ENCODE measurements around the gene MAN1B1. TPM values are rescaled to one million over a fixed set of nuclear protein-coding genes. Genes with fewer than 3 reads are reported as not detected.

MAN1B1 gene
- total and polyA plus RNA-seq, 2 donors (not counting 3 experiments of a cell fraction or from before 2014, with no cell fraction given), result 75.3 to 83.3 TPM

DNA sequence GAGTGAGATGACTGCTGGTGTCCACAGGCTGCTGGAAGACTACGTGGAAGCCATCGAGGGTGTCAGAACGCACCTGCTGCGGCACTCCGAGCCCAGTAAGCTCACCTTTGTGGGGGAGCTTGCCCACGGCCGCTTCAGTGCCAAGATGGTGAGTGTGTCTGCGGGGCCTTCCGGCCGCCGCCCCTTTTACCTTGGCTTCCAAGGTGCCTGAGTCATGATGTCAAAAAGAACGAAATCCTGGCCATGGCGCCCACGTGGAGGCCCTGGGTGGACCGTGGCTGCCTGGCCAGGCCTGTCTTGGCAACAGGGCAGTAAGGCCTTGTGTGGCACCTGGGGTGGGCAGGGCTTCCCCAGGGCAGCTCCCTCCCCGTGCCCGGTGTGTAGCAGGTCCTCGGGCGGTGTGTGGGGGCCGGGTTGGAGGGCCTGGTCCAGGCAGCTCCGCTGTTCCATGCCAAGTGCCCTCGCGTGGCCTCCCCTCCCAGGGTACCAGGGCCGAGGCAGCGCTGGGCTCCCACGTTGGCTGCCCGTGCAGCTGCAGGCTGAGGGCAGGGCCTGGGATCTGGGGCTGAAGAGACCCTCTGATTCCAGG, 20.0 kb downstream of the MAN1B1 start:
- dilution Hi-C loops (cut with MboI; ENCODE audit: extremely low pct_ligation_motif_present, low sequenced_read_pairs), result no loop called here

DNA sequence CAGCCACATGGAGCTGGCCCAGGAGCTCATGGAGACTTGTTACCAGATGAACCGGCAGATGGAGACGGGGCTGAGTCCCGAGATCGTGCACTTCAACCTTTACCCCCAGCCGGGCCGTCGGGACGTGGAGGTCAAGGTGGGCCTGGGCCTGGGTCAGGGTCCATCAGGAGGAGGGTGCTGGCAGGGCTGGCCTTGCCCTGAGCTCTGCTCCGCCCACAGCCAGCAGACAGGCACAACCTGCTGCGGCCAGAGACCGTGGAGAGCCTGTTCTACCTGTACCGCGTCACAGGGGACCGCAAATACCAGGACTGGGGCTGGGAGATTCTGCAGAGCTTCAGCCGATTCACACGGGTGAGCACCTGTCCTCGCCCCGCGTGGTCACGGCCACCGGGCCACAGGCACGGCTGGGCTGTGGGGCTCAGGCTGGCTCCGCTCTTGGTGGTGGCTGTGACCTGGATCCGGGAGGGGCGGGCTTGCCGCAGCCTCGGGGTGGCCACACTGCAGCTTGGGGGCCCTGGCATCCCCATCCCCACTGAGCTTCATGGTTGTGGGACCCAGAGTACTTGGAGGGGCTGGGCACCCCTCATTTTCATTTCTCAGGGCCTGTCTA, 20.6 kb downstream of the MAN1B1 start:
- Histone ChIP-seq H4K20me1 (replicated peaks; ENCODE audit: control insufficient read depth, extremely low read depth, insufficient read depth, low read length) (no peaks in the 10 kb centered on the region), H3K9me3 (replicated peaks; ENCODE audit: control insufficient read depth, insufficient read depth, low read length) (no peaks in the 10 kb centered on the region), H3K27ac (ENCODE audit: insufficient read depth, low read depth, low read length) (no peak overlapping the region), H3K9me1 (replicated peaks; ENCODE audit: control insufficient read depth, extremely low read depth, insufficient read depth, low read length) (no peaks in the 10 kb centered on the region), H2AFZ (ENCODE audit: low read depth, low read length) (no peak overlapping the region), H3K36me3 (ENCODE audit: control insufficient read depth in 2 of 2, extremely low read depth in 1 of 2, insufficient read depth in 2 of 2, low read length in 2 of 2) (peaks cover 0 to 56% of the 10 kb centered on the region in 2 experiments), H3K27me3 (ENCODE audit: control insufficient read depth in 2 of 2, insufficient read depth in 2 of 2, low read length in 2 of 2) (no peaks in the 10 kb centered on the region), H3K9ac (replicated peaks; ENCODE audit: extremely low read depth, insufficient read depth, low read length) (no peak overlapping the region), H3K4me3 (replicated peaks in 1 of 3; ENCODE audit: insufficient read depth in 1 of 3, low read depth in 1 of 3, low read length in 3 of 3) (no peak overlapping the region), H3K4me2 (ENCODE audit: insufficient read depth, low read length) (no peak overlapping the region), H3K79me2 (ENCODE audit: control insufficient read depth, insufficient read depth, low read length) (no peaks in the 10 kb centered on the region), H3K4me1 (ENCODE audit: control insufficient read depth, extremely low read depth, insufficient read depth, low read length) (no peaks in the 10 kb centered on the region)
- intact Hi-C loops (cut with micrococcal nuclease), result no loop called here
- FAIRE-seq, result no peak
- CTCF ChIA-PET, result interaction anchor here (1.1 to 1.7 kb wide), 2 partner anchors 19 to 129 kb away, joined by 3 to 5 read pairs; no protein-coding TSS in a partner anchor
- TF ChIP-seq POLR2A (IDR thresholded peaks at IDR 0.05; ENCODE audit: low read depth, low read length) (no peak), EZH2 (IDR thresholded peaks at IDR 0.05; ENCODE audit: borderline replicate concordance, low read depth, low read length, severe bottlenecking) (no peak), GATA2 (IDR thresholded peaks at IDR 0.05; ENCODE audit: insufficient read depth, insufficient read length, low read depth, low read length) (no peak), MYC (IDR thresholded peaks at IDR 0.05; ENCODE audit: low read depth, low read length) (no peak), JUN (IDR thresholded peaks at IDR 0.05; ENCODE audit: borderline replicate concordance, insufficient read depth, insufficient read length, low read depth) (no peak), POLR2AphosphoS5 (IDR thresholded peaks at IDR 0.05; ENCODE audit: insufficient read depth, low read depth, low read length) (no peak), FOS (IDR thresholded peaks at IDR 0.05; ENCODE audit: borderline replicate concordance, insufficient read depth, low read length) (no peak)
- TF ChIP-seq, protein P1, sequence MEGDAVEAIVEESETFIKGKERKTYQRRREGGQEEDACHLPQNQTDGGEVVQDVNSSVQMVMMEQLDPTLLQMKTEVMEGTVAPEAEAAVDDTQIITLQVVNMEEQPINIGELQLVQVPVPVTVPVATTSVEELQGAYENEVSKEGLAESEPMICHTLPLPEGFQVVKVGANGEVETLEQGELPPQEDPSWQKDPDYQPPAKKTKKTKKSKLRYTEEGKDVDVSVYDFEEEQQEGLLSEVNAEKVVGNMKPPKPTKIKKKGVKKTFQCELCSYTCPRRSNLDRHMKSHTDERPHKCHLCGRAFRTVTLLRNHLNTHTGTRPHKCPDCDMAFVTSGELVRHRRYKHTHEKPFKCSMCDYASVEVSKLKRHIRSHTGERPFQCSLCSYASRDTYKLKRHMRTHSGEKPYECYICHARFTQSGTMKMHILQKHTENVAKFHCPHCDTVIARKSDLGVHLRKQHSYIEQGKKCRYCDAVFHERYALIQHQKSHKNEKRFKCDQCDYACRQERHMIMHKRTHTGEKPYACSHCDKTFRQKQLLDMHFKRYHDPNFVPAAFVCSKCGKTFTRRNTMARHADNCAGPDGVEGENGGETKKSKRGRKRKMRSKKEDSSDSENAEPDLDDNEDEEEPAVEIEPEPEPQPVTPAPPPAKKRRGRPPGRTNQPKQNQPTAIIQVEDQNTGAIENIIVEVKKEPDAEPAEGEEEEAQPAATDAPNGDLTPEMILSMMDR (IDR thresholded peaks at IDR 0.05; ENCODE audit: extremely low read depth in 1 of 2, insufficient read depth in 1 of 2, low read depth in 1 of 2, low read length in 2 of 2), result no peak
- TF ChIP-seq, protein P2, sequence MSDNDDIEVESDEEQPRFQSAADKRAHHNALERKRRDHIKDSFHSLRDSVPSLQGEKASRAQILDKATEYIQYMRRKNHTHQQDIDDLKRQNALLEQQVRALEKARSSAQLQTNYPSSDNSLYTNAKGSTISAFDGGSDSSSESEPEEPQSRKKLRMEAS (IDR thresholded peaks at IDR 0.05; ENCODE audit: insufficient read depth, insufficient read length), result no peak
- DNase-seq (ENCODE audit: low read depth, low spot score), result no peak
- POLR2A ChIA-PET, result no interaction called here
- dilution Hi-C loops (cut with MboI; ENCODE audit: extremely low pct_ligation_motif_present, low sequenced_read_pairs), result no loop called here
- BruUV-seq (replicated peaks), result no TSS peak

More for the DNA sequence above, 20.0 kb downstream of the MAN1B1 start:
- Histone ChIP-seq H3K36me3 (ENCODE audit: control insufficient read depth in 2 of 2, extremely low read depth in 1 of 2, insufficient read depth in 2 of 2, low read length in 2 of 2) (peaks cover 4 to 61% of the 10 kb centered on the region in 2 experiments), H3K27me3 (ENCODE audit: control insufficient read depth in 2 of 2, insufficient read depth in 2 of 2, low read length in 2 of 2) (no peaks in the 10 kb centered on the region), H3K79me2 (ENCODE audit: control insufficient read depth, insufficient read depth, low read length) (no peaks in the 10 kb centered on the region), H4K20me1 (replicated peaks; ENCODE audit: control insufficient read depth, extremely low read depth, insufficient read depth, low read length) (no peaks in the 10 kb centered on the region), H3K9ac (replicated peaks; ENCODE audit: extremely low read depth, insufficient read depth, low read length) (no peak overlapping the region), H3K9me1 (replicated peaks; ENCODE audit: control insufficient read depth, extremely low read depth, insufficient read depth, low read length) (no peaks in the 10 kb centered on the region), H2AFZ (ENCODE audit: low read depth, low read length) (no peak overlapping the region), H3K4me1 (ENCODE audit: control insufficient read depth, extremely low read depth, insufficient read depth, low read length) (no peaks in the 10 kb centered on the region), H3K4me2 (ENCODE audit: insufficient read depth, low read length) (no peak overlapping the region), H3K27ac (ENCODE audit: insufficient read depth, low read depth, low read length) (no peak overlapping the region), H3K9me3 (replicated peaks; ENCODE audit: control insufficient read depth, insufficient read depth, low read length) (no peaks in the 10 kb centered on the region), H3K4me3 (replicated peaks in 1 of 3; ENCODE audit: insufficient read depth in 1 of 3, low read depth in 1 of 3, low read length in 3 of 3) (no peak overlapping the region)
- POLR2A ChIA-PET, result no interaction called here
- CTCF ChIA-PET, result interaction anchor here (1.1 to 1.7 kb wide), 2 partner anchors 18 to 130 kb away, joined by 3 to 5 read pairs; no protein-coding TSS in a partner anchor
- no peak for TF ChIP-seq POLR2AphosphoS5 (IDR thresholded peaks at IDR 0.05; ENCODE audit: insufficient read depth, low read depth, low read length)
- no peak for TF ChIP-seq MYC (IDR thresholded peaks at IDR 0.05; ENCODE audit: low read depth, low read length)
- intact Hi-C loops (cut with micrococcal nuclease), result no loop called here
- BruUV-seq (replicated peaks), result no TSS peak
- DNase-seq (ENCODE audit: low read depth, low spot score) (no peak), FAIRE-seq (no peak)

Data from endothelial cell of umbilical vein (primary cell).